HepG2 (cell line): ENCODE measurements around the gene HOXC4.
"Not testable (repeated sequence)": the region's sequence is repeated elsewhere in the genome, so short reads cannot be mapped to it uniquely, and the experiment has no call there.

Experiments used
- EP300 ChIP-seq, 3 experiments: sonication (generic) in 1 of 3; formaldehyde crosslinking in 1 of 3; IDR thresholded peaks; 2 replicates each; pipeline versions ENCODE4 v1.5.1 to v1.6.1; 2011 to 2020; ENCODE audit warnings: low read depth in 2 of 3, low read length in 2 of 3, borderline replicate concordance in 1 of 3, improper control_type of control experiment in 1 of 3, mild to moderate bottlenecking in 1 of 3, missing genetic modification reagents in 1 of 3, moderate library complexity in 1 of 3
- SOX5 ChIP-seq: IDR thresholded peaks from 2 replicates; pipeline ENCODE4 v1.6.1; 2016; ENCODE audit warnings: borderline replicate concordance
- ZNF256 ChIP-seq: sonication (generic); formaldehyde crosslinking; conservative IDR thresholded peaks from 2 replicates; pipeline ENCODE4 v1.4.0; 2020; ENCODE audit warnings: missing genetic modification reagents
- TF ChIP-seq, protein P1 (sequence below): sonication (generic); formaldehyde crosslinking; IDR thresholded peaks from 2 replicates; pipeline ENCODE4 v1.4.0; 2020; ENCODE audit warnings: missing genetic modification reagents, low read depth, mild to moderate bottlenecking, borderline replicate concordance
- TF ChIP-seq, protein P2 (sequence below): sonication (generic); formaldehyde crosslinking; IDR thresholded peaks from 2 replicates; pipeline ENCODE4 v1.4.0; 2020; ENCODE audit warnings: missing genetic modification reagents
- TF ChIP-seq, protein P3 (sequence below): sonication (generic); formaldehyde crosslinking; IDR thresholded peaks from 2 replicates; pipeline ENCODE4 v1.4.0; 2020; ENCODE audit warnings: mild to moderate bottlenecking, missing genetic modification reagents
- TF ChIP-seq, protein P4 (sequence below), 2 experiments: fragments of 450-650 bp in 1 of 2; sonication (generic) in 1 of 2; formaldehyde crosslinking in 1 of 2; IDR thresholded peaks; 2 replicates each; pipeline versions ENCODE4 v1.6.1 to v1.8.0; 2016 to 2022; ENCODE audit warnings: antibody characterized with exemption in 1 of 2, mild to moderate bottlenecking in 1 of 2, missing genetic modification reagents in 1 of 2

DNA sequence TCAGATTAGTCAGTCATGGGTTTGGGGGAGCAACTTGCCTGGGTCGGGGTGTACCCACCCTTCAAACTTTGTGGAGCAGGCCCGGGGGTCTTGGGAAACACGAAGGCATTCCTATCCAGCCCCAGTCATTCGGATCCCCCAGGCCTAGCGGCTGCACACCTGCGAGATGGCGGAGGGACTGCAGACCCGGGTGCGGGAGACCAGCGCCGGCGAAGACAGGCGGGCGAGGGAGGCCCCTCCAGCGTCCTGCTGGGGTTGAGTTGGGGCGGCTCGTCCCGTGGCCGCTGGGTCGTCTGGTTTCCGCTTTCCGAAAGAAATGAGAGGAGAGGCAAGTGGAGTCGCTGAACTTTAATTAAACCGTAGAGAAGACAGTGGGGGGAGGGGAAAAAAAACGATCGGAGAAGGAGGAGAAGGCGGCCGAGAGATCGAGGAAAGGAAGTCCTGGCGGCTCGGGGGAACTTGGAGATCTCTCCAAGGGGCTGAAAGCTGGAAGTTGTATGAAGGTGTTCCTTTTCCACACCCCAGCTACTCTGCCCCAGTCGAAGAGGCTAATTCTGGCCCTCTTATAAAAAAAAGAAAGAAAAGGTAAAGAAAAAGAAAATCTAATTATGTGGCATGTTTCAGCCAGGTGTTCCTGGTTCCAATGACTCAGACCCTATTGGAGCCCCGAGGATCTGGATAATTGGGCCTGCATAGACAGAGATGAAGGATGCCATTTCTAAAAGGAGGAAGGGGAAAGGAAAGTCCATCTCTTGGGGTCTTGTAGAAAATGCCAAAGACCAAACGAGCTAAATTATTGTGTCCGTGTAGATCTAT lies 28.2 kb downstream of the HOXC4 start:
- TF ChIP-seq, protein P1, sequence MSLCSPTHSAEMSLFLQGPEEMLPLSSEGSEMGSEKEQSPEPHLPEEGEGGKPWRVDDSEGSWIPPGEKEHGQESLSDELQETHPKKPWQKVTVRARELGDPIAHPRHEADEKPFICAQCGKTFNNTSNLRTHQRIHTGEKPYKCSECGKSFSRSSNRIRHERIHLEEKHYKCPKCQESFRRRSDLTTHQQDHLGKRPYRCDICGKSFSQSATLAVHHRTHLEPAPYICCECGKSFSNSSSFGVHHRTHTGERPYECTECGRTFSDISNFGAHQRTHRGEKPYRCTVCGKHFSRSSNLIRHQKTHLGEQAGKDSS (CRISPR knock-in tag) = not testable (repeated sequence)
- TF ChIP-seq, protein P2, sequence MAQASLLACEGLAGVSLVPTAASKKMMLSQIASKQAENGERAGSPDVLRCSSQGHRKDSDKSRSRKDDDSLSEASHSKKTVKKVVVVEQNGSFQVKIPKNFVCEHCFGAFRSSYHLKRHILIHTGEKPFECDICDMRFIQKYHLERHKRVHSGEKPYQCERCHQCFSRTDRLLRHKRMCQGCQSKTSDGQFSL = not testable (repeated sequence)
- TF ChIP-seq SOX5; ZNF256 (CRISPR knock-in tag); EP300 (IDR thresholded peaks at IDR 0.05; ENCODE audit: low read depth in 2 of 2, low read length in 2 of 2); EP300 (CRISPR knock-in tag; IDR thresholded peaks at IDR 0.05; ENCODE audit: borderline replicate concordance): not testable (repeated sequence)
- TF ChIP-seq, protein P3, sequence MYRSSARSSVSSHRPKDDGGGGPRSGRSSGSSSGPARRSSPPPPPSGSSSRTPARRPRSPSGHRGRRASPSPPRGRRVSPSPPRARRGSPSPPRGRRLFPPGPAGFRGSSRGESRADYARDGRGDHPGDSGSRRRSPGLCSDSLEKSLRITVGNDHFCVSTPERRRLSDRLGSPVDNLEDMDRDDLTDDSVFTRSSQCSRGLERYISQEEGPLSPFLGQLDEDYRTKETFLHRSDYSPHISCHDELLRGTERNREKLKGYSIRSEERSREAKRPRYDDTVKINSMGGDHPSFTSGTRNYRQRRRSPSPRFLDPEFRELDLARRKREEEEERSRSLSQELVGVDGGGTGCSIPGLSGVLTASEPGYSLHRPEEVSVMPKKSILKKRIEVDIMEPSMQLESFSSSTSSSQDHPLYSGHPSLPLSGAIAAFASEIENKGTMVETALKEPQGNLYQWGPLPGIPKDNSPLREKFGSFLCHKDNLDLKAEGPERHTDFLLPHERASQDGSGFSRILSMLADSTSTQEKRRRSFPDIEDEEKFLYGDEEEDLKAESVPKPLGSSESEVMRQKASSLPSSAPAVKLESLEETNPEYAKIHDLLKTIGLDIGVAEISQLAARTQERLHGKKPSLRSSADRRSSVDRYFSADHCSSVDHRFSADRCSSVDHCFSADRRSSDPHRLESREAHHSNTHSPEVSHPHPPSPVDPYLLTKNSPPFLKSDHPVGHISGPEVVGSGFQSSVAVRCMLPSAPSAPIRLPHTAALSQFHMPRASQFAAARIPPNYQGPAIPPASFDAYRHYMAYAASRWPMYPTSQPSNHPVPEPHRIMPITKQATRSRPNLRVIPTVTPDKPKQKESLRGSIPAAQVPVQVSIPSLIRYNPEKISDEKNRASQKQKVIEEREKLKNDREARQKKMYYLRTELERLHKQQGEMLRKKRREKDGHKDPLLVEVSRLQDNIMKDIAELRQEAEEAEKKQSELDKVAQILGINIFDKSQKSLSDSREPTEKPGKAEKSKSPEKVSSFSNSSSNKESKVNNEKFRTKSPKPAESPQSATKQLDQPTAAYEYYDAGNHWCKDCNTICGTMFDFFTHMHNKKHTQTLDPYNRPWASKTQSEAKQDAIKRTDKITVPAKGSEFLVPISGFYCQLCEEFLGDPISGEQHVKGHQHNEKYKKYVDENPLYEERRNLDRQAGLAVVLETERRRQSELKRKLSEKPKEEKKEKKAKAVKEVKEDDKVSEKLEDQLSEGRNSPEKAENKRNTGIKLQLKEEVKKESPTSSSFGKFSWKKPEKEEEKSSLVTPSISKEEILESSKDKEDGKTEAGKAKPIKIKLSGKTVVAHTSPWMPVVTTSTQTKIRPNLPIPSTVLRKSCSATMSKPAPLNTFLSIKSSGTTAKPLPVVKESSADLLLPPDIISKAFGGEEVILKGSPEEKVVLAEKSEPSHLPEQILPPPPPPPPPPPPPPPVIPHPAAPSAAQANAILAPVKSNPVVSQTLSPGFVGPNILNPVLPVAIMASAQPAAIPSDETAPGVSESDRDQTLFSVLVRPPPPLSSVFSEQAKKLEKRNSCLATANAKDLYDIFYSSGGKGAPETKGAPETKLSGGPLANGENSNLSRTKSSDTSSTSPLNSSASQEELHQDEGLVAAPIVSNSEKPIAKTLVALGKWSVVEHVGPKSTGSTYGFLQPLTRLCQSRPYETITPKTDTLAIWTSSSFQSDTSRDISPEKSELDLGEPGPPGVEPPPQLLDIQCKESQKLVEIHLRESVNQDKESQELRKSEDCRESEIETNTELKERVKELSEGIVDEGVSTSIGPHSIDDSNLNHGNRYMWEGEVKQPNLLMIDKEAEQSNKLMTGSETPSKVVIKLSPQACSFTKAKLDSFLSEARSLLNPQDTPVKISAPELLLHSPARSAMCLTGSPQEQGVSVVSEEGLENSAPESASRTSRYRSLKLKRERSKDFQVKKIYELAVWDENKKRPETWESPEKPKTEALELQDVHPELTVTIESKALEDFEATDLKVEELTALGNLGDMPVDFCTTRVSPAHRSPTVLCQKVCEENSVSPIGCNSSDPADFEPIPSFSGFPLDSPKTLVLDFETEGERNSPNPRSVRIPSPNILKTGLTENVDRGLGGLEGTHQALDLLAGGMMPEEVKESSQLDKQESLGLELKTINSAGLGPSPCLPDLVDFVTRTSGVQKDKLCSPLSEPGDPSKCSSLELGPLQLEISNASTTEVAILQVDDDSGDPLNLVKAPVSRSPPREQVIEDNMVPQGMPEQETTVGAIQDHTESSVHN (CRISPR knock-in tag) = not testable (repeated sequence)
- TF ChIP-seq, protein P4, sequence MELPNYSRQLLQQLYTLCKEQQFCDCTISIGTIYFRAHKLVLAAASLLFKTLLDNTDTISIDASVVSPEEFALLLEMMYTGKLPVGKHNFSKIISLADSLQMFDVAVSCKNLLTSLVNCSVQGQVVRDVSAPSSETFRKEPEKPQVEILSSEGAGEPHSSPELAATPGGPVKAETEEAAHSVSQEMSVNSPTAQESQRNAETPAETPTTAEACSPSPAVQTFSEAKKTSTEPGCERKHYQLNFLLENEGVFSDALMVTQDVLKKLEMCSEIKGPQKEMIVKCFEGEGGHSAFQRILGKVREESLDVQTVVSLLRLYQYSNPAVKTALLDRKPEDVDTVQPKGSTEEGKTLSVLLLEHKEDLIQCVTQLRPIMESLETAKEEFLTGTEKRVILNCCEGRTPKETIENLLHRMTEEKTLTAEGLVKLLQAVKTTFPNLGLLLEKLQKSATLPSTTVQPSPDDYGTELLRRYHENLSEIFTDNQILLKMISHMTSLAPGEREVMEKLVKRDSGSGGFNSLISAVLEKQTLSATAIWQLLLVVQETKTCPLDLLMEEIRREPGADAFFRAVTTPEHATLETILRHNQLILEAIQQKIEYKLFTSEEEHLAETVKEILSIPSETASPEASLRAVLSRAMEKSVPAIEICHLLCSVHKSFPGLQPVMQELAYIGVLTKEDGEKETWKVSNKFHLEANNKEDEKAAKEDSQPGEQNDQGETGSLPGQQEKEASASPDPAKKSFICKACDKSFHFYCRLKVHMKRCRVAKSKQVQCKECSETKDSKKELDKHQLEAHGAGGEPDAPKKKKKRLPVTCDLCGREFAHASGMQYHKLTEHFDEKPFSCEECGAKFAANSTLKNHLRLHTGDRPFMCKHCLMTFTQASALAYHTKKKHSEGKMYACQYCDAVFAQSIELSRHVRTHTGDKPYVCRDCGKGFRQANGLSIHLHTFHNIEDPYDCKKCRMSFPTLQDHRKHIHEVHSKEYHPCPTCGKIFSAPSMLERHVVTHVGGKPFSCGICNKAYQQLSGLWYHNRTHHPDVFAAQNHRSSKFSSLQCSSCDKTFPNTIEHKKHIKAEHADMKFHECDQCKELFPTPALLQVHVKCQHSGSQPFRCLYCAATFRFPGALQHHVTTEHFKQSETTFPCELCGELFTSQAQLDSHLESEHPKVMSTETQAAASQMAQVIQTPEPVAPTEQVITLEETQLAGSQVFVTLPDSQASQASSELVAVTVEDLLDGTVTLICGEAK (IDR thresholded peaks at IDR 0.05) = not testable (repeated sequence)
- TF ChIP-seq, protein P4 (CRISPR knock-in tag; IDR thresholded peaks at IDR 0.05) = not testable (repeated sequence)
